ENCODE data around the gene CELF5.
"Not testable (repeated sequence)": the region's sequence is repeated elsewhere in the genome, so short reads cannot be mapped to it uniquely, and the experiment has no call there.

CELF5 gene

DNA sequence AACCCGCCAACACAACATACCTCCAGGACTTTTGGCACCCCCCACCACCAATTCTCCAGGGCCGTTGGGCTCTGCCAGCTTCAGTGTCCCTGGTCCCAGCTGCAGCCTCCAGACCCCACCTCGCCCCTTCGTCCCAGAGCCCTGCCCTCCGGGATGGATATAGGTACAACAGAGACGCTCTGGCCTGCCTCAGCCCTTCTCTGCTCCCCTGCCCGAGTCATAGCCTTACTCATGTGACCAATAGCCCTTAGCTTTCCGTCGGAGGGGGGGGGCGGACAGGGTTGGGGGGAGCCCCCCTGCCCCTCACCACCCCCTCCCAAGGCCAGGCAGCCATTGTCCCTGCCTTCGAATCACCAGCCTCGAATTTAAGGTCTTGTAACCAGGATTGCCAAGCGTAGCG is 71.1 kb downstream of the CELF5 start:
- DNase-seq: no peak

GRCh38 chr19:3296034-3296433 is 71.6 kb downstream of the CELF5 start:
- no peak for DNase-seq

GRCh38 chr19:3296446-3296845 is 72.0 kb downstream of the CELF5 start:
- DNase-seq: no peak

- no peak for DNase-seq
Measured at GRCh38 chr19:3298853-3299449, 74.5 kb downstream of the CELF5 start.

DNA sequence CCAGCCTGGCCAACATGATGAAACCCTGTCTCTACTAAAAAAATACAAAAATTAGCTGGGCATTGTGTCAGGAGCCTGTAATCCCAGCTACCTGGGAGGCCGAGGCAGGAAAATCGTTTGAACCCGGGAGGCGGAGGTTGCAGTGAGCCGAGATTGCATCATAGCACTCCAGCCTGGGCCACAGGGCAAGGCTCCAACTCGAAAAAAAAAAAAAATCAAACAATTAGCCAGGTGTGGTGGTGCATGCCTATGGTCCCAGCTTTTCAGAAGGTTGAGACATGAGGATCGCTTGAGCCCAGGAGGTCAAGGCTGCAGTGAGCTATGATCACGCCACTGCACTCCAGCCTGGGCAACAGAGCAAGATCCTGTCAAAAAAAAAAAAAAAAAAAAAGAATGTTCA is 76.1 kb downstream of the CELF5 start:
- DNase-seq: not testable (repeated sequence)

- no peak for DNase-seq
Measured at GRCh38 chr19:3302755-3303154, 78.3 kb downstream of the CELF5 start.

DNA sequence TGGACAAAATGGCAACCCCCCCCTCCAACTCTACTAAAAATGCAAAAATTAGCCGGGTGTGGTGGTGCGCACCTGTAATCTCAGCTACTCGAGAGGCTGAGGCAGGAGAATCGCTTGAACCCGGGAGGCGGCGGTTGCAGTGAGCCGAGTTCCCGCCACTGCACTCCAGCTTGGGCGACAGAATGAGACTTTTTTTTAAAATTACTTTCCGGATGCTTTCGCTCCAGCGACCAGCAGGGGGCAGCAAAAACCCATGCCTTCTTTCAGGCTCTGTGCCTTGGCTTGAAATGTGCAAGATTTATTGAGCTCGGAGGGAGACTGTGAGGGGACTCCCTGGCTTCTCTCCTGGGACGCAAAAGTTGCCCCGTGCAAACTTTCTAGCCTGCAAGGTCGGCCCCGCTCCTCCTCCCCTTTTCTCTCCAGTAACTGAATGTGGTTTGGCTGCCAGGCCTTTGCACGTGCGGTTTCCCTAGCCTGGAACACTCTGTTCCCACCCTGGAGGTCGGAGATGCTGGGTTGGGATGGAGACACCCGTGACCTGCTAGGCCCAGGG is 80.5 kb downstream of the CELF5 start:
- peak; percentile 38 for DNase-seq

GRCh38 chr19:3309724-3310123 is 85.3 kb downstream of the CELF5 start:
- no peak for DNase-seq

- no peak for DNase-seq
Measured at GRCh38 chr19:3310280-3310679, 85.8 kb downstream of the CELF5 start.

DNA sequence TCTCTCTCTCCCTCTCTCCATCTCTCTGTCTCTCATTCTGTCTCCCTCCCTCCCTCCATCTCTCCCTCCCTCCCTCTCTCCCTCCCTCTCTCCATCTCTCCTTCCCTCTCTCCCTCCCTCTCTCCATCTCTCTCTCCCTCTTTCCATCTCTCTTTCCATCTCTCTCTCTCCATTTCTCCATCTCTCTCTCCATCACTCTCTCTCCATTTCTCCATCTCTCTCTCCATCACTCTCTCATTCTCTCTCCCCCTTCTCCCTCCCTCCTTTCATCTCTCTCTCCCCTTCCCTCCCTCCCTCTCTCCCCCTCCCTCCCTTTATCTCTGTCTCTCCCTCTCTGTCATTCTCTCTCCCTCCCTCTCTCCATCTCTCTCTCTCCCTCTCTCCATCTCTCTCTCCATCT is 86.2 kb downstream of the CELF5 start:
- DNase-seq: no peak

- no peak for DNase-seq
Measured at GRCh38 chr19:3313199-3313575, 88.7 kb downstream of the CELF5 start.

GRCh38 chr19:3314962-3315675 is 90.7 kb downstream of the CELF5 start:
- DNase-seq: no peak

DNA sequence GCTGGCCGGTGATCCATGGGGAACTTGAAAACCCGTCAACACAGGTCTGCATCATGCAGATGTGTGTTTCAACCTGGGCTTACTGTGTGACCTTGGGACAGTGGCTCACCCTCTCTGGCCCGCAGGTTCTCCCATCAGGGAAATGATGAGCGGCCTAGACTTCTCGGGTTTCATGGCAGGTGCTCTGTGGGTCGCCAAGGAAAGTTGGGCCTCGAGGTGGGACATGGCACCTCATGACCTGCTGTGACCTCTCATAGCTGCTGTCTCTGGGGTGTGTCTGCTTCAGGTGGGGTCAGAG is 91.2 kb downstream of the CELF5 start:
- no peak for DNase-seq

DNA sequence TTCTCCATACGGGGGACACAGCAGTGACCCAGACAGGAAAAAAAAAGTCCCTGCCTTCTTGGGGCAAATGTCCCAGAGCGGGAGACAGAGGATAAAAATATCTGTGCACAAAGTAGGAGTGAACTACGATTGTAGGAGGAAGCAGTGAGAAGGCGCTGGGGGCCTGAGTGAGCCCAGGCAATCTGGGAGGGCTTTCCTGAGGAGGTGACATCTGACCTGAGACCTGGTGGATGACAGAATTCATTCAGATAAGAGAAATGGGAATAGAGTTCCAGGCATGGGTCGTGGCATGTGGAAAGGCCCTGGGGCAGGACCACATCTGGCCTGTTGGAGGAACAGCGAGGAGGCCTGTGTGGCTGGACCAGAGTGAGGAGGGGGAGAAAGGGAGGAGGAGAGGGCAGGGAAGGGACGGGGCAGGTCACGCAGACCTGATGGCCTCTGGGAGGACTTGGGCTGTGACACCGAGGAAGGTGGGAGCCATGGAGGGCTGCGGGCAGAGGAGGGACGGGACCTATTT is 91.7 kb downstream of the CELF5 start:
- no peak for DNase-seq

- DNase-seq: no peak
Measured at GRCh38 chr19:3316659-3317207, 92.3 kb downstream of the CELF5 start.

- DNase-seq: no peak
Measured at GRCh38 chr19:3319643-3320353, 95.3 kb downstream of the CELF5 start.

GRCh38 chr19:3320354-3320670 is 95.9 kb downstream of the CELF5 start:
- DNase-seq: no peak

- no peak for DNase-seq
Measured at GRCh38 chr19:3320853-3321252, 96.4 kb downstream of the CELF5 start.

DNA sequence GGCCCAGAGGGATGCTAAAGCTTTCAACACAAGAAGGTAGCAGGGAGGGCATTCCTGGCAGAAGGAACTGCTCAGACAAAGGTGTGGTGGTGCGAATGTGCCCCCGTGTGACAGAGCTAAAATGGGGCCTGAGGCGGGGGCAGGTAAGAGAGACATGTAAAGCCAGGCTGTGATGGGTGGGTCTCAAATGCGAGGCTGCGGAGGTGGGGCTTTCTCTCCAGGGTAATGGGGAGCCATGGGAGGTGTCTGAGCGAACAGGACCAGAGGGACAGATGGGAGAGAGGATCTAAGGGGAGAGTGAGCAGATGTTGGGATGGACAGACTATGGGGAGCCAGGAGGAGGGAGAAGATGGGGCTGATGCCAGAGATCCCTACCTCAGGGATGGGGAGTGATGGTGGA is 97.2 kb downstream of the CELF5 start:
- no peak for DNase-seq

- DNase-seq: no peak
Measured at GRCh38 chr19:3322199-3322978, 97.9 kb downstream of the CELF5 start.

DNA sequence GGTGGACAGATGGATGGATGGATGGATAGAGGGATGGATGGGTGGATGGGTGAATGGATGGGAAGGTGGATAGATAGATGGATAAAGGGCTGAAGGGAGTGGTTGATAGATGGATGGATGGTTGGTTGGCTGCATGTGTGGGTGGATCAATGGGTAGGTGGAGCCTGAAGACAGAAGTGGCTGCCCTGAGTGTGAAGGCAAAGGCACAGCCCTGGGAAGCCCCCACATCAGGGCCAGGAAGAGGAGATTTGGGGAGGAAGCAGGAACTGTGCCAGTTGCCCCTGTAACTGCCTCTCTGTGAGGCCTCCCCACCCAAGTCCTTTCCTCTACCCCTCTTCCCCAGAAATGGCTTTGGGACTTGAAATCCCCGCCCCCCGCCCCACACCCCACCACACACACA is 98.6 kb downstream of the CELF5 start:
- DNase-seq: no peak

DNA sequence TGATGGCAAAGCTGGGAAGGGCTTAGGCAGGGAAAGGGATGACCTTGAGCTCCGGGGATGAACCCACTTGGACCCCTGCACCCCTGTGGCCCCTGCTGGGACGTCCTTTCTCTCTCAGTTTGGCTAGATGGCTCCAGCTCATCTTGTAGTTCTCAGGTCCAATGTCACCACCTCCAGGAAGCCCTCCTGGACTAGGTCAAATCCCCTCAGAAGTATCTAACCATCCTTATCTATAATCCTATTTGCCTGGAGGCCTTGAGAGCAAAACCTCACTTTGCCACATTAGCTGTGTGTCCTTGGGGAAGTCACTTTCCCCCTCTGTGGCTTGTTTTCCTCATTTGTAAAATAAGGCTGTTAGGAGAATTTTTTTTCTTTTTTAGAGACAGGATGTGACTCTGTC is 99.2 kb downstream of the CELF5 start:
- no peak for DNase-seq

DNA sequence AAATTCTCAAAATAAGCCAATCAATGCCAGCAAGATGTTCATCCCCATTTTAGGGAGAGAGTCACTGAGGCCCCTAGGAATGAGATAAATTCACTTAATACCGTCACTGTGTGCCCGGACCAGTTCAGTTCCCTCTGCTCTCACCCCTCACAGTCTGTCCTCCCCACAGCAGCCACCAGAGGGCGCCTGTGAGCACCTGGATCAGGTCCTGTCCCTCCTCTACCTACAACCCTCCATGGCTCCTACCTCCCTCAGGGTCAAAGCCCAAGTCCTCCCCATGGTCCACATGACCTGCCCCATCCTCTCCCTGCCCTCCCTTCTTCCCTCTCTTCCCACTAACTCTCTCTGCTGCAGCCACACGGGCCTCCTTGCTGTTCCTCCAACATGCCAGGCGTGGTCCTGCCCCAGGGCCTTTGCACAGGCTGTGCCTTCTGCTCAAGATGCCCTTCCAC is 100.0 kb downstream of the CELF5 start:
- DNase-seq: no peak
